Epidermal melanocyte (primary cell): Measurements from ENCODE around the gene SPINK4.

Experiments
- DNase-seq: peaks from one replicate; pipeline ENCODE4 v3.0.0; 2011; ENCODE audit warnings: low spot score; ENCODE audit not compliant: insufficient read length

SPINK4 gene

DNA sequence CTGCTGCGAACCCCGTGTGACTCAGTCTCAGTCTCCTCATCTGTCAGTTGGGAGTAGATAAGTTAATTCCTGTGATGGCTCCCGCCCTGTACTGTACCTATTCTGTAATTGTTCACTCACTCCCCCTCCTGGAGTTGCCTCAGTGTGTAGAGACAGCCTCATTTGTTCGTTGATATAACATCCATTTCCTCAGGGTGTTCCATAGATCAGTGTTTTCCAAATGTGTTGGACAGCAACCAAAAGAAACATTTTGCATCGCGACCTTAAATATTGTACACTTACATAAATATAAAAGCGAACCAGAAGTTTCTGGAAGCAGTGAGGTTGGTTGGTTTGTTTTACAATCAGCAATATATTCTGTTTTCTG, 51.0 kb downstream of the SPINK4 start:
- DNase-seq: no peak

DNA sequence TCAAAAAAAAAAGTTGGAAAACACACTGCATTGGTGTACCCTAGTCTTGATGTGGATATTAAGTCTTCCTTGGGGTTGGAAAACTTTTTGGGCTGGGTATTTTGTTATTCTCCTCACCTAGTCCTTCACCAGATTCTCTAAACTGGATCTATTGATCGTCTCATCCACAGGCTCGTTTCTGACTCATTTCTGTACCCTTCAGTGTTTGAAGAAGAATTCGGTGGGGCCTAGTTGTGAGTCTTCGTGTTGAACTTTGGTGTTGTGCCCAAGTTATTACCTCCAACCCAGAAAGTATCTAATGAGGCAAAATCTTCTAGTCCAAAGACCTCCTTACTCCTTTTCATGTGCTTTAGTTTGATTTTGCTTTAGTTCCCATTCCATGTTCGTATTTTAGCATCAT, 51.9 kb downstream of the SPINK4 start:
- no peak for DNase-seq

DNA sequence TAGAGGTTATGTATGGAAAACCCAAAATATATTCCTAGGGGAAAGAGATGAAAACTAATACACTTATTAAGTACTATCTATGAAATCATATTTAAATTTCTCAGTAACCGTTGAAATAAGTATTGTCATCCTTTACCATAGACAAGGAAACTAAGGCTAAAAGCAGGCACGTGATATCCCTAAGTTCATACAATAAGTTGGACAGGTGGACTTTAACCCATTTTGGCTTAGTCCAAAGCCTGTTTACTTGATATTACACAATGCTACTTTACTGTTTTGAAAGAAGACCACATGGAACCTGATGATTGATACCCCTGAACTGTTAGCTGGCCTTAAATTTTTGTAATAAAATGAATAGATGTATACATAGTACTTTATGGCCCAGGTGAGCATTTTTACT, 53.8 kb downstream of the SPINK4 start:
- DNase-seq: no peak

GRCh38 chr9:33294670-33295432, 54.9 kb downstream of the SPINK4 start:
- no peak for DNase-seq

DNA sequence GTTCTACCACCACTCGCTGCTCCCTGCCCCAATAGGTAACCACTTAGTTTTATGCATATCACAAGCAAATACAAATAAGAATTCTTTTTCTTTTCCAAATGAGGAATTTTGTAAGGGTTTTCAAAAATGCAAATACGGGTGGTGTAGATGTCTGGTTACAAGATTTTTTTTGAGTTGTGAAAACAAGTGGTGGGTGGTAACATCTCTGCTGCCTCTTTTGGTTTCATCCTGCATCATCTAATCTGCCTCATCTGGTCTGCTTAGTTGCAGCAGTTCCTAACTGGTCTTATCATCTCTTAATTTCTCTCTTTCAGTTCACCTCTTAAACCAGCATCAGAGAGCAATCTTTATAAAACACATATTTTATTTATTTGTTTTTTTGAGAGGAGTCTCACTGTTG, 55.6 kb downstream of the SPINK4 start:
- no peak for DNase-seq

DNA sequence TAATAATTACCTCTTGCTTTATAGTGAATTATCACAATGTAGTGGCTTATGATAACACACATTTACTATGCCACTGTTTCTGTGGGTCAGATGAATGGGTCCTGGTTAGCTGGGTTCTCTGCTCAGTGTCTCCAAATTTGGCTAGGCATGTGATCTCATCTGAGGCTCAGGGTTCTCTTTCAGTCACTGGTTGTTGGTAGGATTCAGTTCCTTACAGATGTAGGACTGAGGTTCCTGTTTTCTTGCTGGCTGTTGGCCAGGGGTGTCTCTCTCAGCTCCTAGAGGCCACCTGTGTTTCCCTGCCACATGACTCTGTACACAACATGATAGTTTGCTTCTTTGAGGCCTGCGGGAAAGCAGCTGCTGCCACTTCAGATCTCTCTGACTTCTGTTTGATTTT, 57.5 kb downstream of the SPINK4 start:
- DNase-seq: no peak
